Stimulated activated CD8-positive, alpha-beta memory T cell treated with anti-CD3 and anti-CD28 coated beads, Interleukin-15, amount 100 ng/mL, for 4 hours (primary cell): Measurements from ENCODE around the gene SSTR3.

Source experiments
- DNase-seq, 2 donors: peaks; one replicate each; pipeline ENCODE4 v3.0.0-alpha.2; 2020; ENCODE audit warnings: low read depth in 2 of 2

Gene SSTR3

DNA sequence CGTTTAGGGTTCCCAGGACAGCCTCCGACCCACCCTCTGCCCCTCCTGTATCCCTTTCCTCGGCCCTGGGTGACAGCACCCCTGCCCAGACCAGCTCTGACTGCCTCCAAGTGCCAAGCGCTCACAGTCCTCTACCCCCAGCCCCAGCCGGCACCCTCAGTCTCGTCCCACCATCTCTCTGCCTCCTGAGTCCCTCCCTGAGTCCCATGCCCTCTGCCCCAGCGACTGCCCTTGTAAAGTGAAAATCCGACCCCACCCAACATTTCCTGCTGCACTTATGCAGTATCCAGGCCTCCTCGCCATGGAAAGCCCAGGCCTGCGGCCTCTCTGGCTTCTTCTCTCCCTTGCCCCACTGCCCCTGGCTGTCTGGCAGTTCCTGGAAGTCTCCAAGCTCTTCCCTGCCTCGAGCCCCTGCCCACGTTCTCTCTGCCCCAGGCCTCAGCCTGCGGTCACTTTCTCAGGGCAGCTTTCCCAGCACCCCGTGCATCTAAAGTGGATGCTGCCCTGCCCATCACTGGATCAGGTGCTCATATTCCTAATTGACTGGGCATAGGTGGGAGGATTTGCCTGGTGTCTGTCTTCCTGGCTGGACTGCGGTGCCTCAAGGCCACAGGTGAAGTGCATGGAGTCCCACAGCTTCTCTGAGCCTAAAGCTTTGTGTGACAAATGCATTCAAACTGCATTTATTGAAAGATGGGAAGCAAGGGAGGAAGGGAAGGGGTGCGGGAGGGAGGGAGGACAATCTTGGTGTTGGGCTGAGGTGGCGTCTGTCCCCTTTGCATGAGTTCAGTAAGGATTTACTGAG lies 44.9 kb downstream of the SSTR3 start:
- no peak for DNase-seq

DNA sequence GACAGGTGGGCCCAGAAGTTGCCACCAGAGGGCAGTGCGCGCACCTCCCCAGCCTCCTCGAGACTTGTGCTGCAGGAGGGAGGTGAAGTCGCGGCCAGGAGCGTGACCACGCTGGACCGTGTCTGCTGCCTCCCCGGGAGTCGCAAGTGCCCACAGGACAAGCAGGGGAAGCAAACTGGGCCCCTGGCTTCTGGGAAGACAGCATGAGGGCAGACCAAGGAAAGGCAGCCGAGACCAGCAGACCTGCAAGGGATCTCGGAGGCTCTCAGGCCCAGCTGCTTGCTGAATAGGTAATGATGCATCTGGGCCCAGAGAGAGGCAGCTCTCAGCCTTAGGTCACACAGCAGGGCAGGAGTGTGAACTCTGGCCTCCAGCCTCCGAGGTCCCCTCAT lies 45.6 kb downstream of the SSTR3 start:
- peak; percentile 62 to 67 for DNase-seq

DNA sequence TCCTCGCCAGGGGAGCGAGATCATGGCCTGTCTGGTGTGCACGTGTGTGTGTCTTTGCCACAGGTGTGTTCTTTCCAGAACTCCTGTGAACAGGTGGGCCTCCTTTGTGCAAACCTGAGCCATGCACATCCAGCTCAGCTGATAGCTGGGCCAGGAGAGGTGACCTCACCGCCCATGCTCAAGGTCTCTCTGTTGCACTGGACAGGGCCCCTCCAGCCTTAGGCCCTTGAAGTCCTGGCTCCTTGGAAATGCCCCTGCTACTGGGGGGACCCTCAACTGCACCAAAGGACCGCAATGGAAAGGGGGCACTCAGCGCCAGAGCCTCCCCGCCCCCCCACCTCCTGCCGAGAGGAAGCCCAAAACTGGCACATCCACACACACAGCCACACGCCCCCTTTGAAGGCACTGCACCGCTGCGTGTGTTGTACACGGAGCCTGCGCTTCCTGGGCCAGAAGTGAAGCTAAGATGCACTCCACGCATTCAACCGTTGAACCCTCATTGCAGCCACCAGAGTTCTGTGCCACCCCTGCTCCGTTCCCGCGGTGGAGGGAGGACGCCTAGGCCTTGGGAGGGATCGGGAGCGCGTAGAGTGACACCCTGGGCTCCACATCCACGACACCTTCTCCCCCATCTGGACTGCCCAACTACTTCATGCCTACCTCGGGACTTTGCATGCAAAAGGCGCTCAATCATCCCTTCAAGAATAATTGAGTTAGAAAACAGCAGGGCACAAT lies 46.2 kb downstream of the SSTR3 start:
- no peak for DNase-seq

DNA sequence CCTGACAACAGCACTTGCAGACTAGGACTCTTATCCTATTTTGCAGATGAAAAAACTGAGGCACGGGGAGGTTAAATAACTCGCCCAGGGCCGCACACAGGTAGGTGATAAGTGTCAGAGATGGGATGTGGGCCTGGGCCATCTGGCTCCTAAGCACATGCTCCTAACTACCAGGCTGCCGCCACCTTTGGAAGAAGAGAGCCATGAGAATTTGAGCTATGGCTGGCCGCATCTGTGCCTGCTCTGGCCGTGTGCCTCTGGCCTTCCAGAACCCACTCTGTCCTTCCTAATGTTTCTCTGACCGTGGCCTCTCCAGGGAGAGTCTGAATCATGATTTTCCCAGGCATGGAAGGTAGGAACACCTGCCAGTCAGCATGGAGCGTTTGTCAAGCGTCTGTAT lies 47.2 kb downstream of the SSTR3 start:
- no peak for DNase-seq

DNA sequence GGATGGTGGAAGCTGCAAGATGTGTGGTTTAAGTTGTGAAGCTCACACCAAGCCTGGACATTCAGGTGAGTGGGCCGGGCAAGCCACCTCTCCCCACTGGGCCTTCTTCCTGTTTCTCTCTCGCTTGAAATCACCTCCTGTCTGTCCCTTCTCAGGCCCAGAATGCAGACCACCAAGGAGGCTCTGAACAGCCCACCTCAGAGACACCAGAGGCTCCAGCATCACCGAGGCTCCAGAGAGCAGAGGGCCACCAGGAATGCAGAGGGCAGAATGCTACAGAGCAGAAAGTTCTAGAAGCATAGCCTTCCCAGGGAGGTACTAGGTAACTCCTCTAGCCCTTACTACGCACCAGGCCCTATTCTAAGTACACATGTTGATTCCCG lies 47.8 kb downstream of the SSTR3 start:
- DNase-seq, result no peak

GRCh38 chr22:37163575-37164504 lies 48.4 kb downstream of the SSTR3 start:
- no peak for DNase-seq

DNA sequence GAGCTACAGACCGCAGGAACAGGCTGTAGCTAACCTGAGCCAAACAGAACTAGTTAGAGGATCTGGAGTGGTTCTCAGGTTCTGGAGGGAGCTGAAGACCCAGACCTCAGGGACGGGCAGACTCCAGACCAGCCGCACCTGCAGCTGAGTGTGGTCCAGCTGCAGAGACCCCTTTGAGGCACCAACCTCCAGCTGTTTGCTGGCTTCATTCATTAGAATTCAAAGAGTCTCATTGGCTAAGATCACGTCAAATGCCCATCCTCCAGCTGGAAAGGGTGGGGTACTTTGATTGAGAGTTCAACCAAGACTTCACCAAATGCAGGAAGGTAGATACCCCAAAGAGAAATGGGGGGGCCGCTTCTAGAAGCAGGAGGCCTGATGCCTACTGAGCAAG lies 49.2 kb downstream of the SSTR3 start:
- DNase-seq, result no peak

- peak; percentile 54 to 68 for DNase-seq
Observed at GRCh38 chr22:37162221-37163095, 49.8 kb downstream of the SSTR3 start.

GRCh38 chr22:37161443-37161842 lies 50.8 kb downstream of the SSTR3 start:
- no peak for DNase-seq

DNA sequence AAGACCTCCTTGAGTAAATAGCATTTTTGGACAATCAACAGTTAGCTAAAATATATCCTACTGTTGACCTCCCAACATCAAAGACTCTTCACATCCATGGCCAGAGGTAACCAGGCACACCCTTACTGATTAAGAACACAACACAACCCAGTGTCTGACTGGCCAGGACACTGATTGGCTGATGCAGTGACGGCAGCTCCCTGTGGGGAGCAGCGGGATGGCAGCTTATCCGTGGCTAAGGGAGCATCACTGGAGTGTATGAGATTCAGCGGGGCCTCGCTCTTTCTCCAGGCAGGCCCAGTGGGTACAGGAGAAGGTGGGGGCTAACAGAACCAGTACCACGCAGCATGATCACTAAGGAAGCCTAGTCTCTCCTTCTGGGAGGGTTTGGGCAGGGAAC lies 52.2 kb downstream of the SSTR3 start:
- no peak for DNase-seq

DNA sequence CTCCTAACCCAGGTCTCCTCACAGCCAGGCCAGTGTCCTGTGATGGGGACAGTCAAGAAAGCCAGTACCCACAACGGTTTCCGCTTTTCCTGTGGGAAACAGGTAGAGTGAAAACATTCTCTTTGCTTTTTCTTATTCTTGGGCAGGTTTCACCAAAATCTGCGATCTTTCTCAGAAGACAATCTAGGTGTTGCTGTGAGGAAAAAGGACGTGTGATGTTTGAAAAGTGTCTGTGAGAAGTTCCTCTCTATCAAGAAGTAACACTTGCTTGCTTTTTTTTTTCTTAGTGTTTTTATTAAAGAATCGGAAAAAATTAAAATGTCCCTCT lies 53.4 kb downstream of the SSTR3 start:
- DNase-seq, result no peak

DNA sequence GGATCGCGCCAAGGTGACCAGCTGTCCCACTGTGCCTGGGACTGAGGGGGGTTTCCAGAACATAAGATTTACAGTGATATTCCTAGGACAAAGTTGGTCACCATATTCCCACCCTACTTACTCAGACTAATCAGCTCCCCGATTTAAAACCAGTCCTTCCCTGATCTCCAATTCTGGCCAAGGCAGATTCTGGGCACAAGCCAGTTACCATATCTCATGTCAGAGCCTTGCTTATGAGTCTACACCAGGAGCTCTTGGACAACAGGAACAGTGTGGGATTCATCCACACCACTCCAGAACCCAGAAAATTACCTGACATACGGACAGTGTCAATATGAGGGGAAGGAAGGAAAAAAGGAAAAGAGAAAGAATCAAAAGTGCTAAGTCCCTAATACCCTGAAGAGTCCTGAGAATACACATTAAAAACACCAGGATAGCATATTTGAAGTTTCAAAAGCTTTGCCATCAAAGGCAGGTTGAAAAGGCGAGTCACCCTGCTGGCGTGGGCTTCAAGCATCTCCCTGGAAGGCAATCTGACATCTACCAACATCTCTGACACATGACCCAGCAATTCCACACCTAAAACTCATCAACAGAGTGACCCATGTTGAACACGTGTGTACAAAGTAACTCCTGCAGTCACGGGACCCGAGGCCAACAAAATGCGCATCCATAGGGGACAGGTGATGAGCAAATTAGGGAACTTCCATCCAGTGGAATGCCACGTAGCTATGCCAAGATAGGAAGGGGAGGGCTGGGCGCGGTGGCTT lies 54.6 kb downstream of the SSTR3 start:
- DNase-seq, result no peak

DNA sequence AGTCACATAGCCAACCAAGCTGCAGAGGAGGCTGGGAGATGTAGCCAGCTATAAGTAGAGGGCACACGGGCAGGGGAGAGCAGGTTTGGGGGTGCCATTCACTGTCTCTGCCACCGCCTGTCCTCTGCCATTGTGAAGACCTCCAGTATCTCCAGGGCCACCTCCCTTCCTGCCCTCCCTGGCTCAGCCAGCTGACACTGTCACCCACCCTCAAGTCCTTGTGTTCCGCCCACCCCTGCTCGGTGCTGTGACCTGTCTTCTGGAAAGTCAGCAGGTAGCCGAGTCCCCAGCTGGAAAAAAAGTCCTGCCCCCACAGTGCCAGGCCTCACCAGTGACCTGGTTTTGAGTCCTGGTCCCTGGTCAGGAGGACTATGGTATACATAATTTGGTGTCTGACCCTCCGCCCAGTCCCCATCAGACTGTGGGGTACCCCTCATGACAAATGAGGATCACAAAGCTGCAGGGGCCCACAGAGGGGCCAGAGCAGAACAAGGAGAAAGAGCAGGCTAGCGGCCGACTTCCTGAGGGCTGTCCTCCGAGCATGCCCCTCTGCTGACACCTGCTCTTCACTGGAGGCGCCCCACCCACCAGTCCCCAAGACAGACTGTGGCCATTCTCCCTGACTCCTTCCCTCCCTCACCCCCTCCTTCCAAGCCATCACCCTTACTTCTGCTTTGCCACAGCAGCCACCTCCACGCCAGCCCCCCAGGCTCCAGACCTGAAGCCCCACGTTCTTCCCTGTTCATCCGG lies 55.4 kb downstream of the SSTR3 start:
- DNase-seq, result no peak

- no peak for DNase-seq
Observed at GRCh38 chr22:37155971-37156370, 56.3 kb downstream of the SSTR3 start.

- DNase-seq, result no peak
Observed at GRCh38 chr22:37154925-37155712, 57.2 kb downstream of the SSTR3 start.
